NCI-H146 treated with DMSO at 0.1 percent for 48 hours (cell line): ENCODE data around the gene BCAS3.
A peak's percentile ranks its signal among the peaks of the same experiment; 100 is the strongest.
"Not testable (repeated sequence)": the region's sequence is repeated elsewhere in the genome, so short reads cannot be mapped to it uniquely, and the experiment has no call there.

Experiments
- DNase-seq: peaks from one replicate; lab custom pipeline; 2025; ENCODE audit not compliant: unreplicated experiment; lab: John Stamatoyannopoulos, UW

Gene BCAS3

DNA sequence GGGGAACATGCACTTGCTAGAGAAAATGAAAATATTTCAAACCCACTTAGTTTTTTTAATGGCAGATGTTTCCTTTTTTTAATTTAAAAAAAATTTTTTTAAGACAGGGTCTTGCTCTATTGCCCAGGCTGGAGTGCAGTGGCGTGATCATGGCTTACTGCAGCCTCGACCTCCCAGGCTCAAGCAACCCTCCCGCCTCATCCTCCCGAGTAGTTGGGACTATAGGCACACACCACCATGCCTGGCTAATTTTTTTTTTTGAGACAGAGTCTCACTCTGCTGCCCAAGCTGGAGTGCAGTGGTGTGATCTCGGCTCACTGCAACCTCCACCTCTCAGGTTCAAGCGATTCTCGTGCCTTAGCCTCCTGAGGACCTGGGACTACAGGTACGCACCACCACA is 469.2 kb downstream of the BCAS3 start:
- DNase-seq: not testable (repeated sequence)

DNA sequence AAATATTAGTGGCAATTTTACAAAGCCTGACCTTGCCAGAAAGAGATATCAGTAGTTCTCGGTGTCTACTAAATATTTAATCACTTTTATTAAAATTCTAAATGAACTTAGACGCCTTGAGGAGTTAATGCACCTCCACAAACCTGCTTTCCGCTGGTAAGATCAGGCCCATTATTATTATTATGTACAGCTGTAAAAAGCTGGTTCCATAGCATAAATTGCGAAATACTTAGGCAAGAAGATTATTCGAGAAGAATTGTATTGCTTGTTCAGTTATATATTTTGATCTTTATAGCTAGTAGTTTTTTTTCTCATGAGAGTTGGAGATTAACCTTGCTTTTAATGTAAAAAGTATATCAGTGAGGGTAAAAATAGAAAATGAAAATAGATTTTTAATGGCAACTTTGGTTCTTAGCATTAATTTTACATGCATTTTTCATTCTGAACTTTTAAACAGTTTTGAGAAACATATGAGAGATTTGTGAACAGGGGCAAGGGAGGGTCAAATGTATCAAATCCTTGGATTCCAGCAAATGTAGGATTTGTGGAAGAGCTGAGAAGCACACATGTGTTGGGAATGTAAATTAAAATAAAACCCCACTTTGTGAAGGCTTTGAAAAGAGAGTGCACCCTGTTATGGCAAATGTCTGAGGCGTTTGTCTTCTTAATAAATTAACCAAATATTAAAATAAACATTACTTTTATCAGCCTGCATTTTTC is 471.6 kb downstream of the BCAS3 start:
- DNase-seq: no peak

DNA sequence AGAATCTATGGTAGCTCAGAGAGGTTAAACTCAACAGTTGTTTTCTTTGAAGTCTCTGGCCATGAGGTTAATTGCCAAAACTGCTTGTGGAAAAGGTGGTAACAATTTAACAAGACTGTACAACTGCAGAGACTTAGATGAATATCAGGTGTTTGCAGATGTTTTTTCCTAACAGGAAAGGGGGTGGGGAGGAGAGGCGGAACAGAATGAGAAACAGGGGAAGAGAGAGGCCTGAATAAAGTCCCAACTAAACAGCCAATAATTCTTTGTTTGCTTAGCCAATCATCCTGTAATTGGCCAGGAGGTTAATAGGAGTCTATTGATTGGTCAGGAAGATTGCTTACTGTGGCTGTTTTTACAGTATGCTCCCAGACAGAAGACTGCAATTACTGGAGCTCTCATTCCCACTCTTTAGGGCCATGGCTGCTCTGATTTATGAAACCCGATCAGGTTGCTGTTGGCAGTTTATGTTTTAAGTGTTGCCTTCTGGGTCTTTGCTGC is 472.3 kb downstream of the BCAS3 start:
- DNase-seq: peak; percentile 18

DNA sequence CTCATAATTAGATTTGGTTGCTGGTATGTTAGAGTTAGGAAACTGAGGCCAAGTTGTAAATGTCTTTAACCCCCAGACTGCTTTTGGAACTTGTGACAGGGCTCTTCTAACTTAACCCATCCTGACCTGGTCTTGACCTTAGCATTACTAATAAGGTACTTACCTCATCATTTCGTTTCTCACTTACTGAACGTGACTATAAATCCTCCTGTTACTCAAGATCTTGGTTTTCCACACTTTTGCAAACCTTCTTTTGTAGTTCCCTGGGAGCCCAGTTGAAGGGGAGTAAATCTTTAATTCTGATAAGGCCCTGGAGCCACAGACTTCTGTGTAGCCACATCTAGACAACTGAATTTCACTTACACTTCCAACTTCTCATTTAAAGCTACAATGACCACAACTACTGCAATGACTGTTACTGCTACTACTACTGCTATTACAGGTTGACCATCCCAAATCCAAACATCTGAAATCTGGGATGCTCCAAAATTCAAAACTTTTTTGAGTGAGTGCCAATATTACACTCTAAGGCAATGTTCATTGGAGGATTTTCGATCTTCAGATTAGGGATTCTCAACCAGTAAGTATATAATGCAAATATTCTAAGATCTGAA is 473.1 kb downstream of the BCAS3 start:
- DNase-seq: no peak

DNA sequence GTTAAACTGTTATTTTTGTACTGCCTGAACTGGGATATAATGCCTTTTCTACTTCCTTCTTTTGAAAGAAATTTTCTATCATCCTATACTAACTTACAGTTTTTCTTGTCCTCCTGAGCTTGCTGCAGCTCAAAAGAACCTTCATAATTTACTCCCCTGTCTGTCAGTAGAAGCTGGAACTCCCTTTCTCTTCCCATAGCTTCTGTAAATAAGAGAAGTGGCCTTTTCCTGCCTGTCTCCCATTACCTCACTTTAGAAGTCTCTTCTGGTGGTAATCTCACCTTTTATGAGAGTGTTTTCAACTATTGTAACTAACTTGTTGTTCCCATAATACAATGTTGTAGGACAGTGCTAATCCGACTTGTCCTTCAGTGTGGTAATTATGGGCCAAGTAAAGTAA is 475.2 kb downstream of the BCAS3 start:
- DNase-seq: no peak

DNA sequence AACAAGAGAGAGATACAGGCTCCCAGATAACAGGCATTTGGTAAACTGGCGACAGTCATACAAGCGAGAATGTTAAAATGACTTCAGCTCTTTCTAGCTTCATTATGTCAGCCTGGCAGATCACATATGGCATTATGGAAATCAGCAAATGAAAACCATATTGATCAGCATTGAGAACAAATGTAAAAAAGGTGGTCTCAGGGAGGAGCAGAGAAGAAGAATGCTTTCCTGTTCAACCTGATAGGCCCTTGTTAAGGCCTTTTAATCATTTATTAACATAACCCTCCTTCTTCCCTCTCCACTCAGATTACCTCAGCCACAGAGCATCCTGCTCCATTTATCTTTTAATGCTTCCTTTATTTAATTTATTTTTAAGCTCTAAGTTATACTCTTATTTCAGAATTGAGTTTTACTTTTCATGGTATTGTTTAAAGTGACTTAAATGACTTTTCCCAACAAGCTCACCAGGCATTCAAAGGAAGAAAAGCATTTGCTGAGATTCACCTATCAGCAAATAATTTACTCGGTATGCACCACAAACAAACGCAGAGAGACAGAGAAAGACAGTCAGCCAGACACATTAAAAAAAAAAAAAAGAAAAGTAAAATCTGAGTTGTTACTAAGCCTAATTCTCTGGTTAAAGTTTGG is 478.1 kb downstream of the BCAS3 start:
- DNase-seq: no peak

DNA sequence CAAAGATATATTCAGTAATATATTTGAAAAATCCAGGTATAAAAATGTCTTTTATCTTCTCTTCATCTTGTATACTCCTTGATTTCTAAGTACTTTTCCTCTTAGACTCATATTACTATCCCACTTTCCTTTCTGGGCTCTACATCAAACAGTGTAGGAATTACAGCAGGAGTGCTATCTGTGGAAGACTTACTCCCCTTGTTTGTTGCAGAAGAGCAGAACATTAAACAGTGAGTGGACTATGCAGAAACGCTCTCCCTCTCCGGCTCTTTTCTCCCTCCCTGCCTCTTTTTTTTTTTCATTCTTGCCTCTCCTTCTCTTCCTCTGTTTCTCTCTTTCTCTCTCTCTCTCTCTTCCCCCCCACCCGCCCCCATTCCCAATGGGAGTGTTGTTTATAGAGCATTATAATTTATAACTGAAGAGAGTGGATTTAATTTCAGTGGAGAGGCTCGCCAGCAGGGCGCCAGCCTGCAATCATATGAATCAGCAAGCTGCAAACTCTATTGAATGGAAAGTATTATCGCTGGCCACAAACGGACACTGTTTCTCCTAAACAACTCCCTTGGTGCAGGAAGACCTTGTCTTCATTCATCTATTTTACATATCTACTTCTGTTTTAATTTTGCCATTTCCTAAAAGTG is 479.7 kb downstream of the BCAS3 start:
- peak; percentile 54 for DNase-seq

DNA sequence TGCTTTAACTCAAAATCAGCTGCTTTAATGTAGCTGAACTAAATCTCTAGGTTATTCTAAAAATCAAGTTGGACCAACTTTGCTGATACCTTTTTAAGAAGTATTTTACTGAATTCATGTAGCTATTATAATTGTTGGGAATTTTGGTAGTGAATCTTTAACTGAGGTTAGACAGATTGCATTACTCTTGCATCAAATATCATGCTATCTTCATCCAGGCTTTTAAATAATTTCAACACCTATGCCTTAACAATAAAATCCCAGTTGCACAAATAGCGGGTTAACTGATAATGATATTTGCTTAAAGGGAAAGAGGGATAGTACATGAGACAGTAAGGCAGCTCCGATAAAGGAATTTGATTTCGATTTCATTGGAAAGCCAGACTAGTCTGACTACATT is 480.7 kb downstream of the BCAS3 start:
- DNase-seq: no peak

DNA sequence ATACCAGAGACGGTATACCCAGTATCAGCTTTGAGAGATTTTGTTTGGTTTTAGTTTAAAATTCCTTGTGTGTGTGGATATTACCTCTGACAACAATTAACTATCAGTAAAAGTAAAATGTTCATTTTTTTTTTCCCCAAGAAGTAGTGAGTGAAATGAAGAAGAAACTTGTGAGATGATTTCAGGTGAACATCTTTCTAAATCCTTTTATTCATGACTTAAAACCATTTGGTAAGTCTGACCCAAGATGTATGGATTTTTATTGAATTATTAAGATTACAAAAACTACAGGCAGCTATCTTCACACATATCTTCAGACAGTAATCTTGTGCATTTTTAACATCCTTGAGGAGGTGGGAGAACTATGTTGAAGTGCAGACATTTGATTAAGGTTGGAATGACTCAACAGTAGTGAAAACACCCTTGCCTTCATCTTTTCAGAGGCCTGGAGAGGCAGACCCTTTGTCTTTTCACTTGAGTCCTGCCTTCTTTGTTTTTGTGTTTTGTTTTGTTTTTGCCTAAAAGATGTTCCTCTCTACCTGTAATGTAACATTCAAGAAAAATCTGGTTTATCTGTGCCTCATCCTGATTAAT is 481.7 kb downstream of the BCAS3 start:
- DNase-seq: no peak

DNA sequence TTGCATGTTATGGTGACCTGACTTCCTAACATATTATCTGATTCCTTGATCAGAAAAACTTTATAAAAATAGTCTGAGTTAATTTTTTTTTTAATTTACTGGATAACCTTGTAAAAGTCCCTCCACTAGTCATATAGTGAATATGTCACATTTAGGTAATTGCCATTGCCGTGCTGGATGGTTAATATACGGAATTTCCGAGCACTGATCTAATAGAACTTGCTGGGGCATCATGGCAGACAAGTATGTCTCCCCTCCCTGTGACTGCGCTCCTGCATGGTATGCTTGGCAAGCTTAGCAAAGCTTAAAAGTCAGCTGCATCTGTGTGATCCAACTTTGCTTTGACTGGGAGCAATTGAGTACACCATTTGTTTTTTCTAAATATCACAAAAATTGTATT is 482.6 kb downstream of the BCAS3 start:
- no peak for DNase-seq

DNA sequence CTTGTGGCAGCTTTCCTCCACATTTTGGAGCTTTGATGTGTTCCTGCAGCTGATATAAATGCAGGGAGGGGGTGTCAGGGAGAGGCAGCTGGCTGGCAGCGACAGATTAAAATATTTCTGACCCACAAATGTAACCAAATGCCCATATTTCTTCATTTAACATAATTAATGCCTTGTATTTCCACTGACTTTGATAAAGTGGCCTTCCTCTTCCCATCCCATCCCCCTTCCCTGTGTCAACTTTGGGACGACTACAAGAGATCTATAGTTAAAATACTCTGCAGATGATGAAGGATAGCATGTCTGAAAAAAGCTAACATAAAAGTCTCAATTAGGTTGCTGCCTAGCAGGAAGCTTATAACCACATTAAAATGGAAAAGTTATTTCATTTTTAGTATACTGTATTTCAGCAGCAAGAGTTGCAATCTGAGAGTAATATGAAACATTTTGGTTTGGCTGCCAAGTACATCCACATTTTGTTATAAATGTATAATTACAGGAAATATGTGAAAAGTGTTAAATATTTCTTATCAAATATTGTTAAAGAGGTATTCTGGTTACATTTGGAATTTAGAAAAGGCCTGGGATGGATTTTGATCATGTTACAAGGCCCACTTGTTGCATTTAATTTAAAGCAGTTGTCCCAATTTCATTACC is 483.3 kb downstream of the BCAS3 start:
- no peak for DNase-seq

DNA sequence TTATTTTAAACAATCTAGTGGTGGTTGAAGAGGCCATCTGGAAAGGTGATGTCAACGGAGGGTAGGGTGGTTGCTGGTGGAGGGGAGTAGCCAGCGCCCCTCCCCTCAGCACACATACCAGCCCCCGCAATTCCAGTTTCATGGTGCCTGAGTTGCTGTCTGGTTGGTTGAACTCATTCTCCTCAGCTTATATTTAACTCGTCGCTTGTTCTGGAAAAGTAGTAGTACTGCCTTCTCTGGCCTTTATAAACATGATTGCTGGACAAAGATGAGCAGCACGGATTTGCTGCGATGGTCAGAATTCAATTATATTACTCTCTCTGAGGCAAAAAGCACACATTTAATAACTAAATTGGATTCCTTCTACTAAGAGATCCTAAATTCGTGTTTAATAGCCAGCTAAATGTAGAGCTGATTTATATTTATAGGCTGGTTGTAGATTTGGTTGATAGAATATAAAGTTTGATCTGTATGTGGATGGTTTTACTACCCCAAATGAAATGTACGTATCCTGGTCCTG is 484.0 kb downstream of the BCAS3 start:
- DNase-seq: no peak

DNA sequence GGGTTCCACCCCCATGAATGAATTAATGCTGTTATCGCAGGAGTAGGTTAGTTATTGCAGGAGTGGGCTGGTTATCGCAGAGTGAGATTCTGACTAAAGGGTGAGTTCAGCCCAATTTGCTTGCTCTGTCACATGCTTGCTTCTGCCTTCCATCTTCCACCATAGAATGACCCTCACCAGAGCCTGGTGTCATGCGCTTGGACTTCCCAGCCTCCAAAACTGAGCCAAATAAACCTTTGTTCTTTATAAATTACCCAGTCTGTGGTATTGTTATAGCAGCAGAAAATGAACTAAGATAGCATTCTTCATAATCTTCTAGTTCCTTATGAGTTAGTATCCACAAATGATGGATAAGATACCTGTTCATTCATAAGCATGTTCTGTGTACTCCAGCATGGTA is 486.9 kb downstream of the BCAS3 start:
- no peak for DNase-seq

DNA sequence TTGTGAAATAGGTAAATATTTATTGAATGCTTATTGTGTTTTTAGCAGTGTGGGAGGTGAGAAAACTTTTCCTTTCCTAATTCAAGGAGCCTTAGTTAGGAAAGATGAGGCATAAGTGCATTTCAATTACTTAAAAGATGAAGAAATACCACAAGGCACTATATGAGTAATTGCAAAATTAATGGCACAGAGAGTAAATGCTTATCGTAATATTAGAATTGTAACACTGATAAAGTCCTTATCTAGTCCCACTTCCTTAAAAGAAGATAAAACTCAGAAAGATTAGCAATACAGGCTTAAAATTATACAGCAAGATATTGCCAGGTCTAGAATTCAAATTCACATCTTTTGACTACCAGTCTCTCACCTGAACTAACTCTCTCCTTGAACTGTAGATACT is 489.4 kb downstream of the BCAS3 start:
- no peak for DNase-seq

DNA sequence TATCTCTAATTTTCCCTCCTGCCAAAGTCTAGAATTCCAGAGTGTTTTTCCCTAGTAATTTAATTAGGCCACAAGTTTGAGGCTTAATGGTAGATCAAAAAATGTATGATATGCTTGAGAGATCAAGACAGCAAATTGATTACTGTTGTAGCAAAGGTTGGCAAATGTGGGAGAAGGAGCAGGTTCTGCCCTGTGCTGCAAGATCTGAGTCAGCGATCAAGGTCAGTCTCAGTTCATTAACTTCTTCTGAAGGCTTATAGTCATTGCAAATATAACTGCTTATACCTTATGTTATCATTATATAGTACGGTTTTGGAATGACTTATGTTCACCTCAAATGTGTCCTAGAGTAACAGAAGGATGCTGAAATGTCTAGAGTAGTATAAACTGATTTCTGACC is 490.9 kb downstream of the BCAS3 start:
- no peak for DNase-seq

DNA sequence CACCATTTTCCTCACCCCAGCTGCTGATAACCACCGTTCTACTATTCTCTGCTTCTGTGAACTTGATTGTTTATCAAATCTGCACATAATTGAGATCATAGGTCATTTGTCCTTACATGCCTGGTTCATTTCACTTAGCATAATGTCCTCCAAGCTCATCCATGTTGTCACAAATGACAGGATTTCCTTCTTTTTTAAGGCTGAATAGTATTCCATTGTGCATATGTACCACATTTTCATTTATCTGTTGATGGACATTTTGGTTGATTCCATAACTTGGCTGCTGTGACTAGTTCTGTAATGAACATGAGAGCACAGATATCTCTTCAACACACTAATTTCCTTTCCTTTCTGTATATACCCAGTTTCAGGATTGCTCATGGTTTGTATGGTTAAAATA is 496.7 kb downstream of the BCAS3 start:
- DNase-seq: no peak

DNA sequence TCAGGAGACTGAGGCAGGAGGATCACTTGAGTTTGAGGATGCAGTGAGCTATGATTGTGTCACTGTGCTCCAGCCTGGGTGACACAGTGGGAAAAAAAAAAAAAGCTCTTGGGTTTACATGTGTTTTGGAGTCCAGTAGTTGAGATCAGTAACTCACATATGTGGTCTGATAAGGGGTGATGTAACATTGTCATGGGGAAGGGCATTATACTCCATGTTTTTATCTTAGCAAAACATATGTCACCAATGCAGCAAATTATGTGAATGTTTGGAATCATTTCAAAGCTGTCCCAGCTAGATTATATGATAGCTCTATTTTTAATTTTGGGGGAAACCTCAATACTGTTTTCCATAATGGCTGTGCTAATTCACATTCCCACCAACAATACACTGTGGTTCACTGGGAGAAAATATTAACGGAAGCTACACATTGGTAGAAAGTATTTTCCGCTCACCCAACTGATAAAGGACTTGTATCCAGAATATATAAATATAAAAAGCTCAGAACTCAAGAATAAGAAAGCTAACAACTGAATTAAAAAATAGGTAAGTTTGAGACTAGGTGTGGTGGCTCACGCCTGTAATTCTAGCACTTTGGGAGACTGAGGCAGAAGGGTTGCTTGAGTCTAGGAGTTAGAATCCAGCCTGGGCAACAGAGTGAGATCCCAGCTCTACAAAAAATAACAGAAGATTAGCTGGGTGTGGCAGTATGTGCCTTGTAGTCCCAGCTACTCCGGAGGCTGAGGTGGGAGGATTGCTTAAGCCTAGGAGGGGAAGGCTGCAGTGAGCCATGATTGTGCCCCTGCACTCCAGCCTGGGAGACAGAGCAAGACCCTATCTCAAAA is 497.9 kb downstream of the BCAS3 start:
- no peak for DNase-seq

DNA sequence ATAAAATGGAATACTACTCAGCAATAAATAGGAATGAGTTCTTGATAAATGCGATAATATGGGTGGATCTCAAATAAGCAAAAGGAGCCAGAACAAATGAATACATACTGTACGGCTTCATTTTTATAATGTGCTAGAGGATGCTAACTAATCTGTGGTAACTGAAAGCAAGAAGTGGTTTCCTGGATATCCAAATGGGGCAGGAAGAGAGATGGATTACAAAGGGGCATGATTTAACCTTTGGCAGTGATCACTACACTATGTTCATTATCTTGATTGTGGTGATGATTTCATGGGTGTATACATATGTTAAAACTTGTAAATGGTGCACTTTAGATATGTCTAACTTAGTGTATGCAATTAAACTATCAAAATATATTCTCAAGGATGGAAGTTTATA is 499.7 kb downstream of the BCAS3 start:
- no peak for DNase-seq

DNA sequence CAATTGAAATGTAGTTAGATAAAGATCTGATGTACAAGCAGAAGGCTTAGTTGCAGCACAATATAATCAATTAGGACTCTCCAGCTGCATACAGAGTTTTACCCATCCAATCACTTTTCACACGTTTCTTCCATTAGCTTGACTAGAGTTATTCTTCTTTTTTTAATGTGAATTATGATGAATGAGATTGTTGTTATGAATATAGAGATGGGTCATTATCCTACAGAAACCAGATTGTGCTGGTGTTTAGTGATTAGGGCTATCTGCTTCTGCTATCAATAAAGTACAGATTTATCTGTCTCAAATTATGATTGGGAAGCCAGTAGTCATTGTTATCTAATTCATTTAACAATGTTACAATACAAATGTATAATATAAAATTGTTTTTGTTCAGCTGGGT is 500.6 kb downstream of the BCAS3 start:
- no peak for DNase-seq

DNA sequence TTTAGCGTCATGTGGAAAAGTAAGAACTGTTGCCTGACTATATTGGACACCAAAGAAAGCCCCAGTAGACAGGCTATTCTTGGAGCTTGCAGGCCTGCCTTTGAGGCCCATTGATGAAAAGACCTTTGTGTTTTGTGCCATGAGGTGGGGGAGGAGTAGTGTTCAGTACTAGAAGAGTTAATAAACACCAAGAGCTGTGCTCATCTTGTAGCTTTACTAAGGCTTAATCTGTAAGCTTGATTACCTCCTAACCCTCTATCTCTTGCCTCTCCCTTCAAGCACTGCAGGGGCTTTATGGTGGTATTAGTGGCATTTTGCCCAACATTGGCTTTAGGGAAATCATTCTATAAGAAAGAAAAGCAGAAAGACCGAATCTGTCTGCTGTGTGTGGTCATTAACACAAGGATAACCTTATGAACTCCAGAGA is 501.7 kb downstream of the BCAS3 start:
- DNase-seq: no peak
